Esophagus muscularis mucosa (tissue), 4 donors: ENCODE results near the gene CCDC89. TPM values are rescaled to one million over a fixed set of nuclear protein-coding genes. Genes with fewer than 3 reads are reported as not detected.
"Not testable (repeated sequence)": the region's sequence is repeated elsewhere in the genome, so short reads cannot be mapped to it uniquely, and the experiment has no call there.

Source experiments
- DNase-seq: peaks from one replicate; pipeline ENCODE4 v3.0.0-alpha.2; 2017; ENCODE audit errors: extremely low spot score
- H3K27ac ChIP-seq, 4 donors: fragments of 200-600 bp; sonication (generic); replicated peaks in 1 of 4; 1 replicate in 3 of 4; 2 replicates in 1 of 4; pipeline ENCODE4 v1.5.1; 2016 to 2019; ENCODE audit warnings: mild to moderate bottlenecking in 1 of 4
- H3K27me3 ChIP-seq, 4 donors: fragments of 200-600 bp; sonication (generic); one replicate each; pipeline versions ENCODE4 v1.5.1 to v1.6.0; 2016 to 2019
- H3K36me3 ChIP-seq, 4 donors: fragments of 200-600 bp; sonication (generic); one replicate each; pipeline ENCODE4 v1.5.1; 2016 to 2019
- H3K4me1 ChIP-seq, 4 donors: fragments of 200-600 bp; sonication (generic); one replicate each; pipeline ENCODE4 v1.5.1; 2016 to 2019
- H3K4me3 ChIP-seq, 4 donors: fragments of 200-600 bp; sonication (generic); 1 replicate in 2 of 4; 2 replicates in 2 of 4; pipeline ENCODE4 v1.5.1; 2016 to 2019; ENCODE audit warnings: mild to moderate bottlenecking in 4 of 4, moderate library complexity in 1 of 4
- H3K9me3 ChIP-seq, 4 donors: fragments of 200-600 bp; sonication (generic); 1 replicate in 3 of 4; 2 replicates in 1 of 4; pipeline ENCODE4 v1.5.1; 2016 to 2019
- CTCF ChIP-seq, 3 experiments: fragments of 200-600 bp in 2 of 3; fragments of 450-650 bp in 1 of 3; sonication (generic) in 2 of 3; IDR thresholded peaks; one replicate each; pipeline ENCODE4 v1.5.1; 2017 to 2019; ENCODE audit warnings: antibody characterized with exemption in 3 of 3, mild to moderate bottlenecking in 2 of 3, moderate library complexity in 1 of 3
- EP300 ChIP-seq: sonication (generic); formaldehyde crosslinking; IDR thresholded peaks from one replicate; pipeline ENCODE4 v1.6.1; 2017; ENCODE audit warnings: antibody characterized with exemption
- POLR2A ChIP-seq: fragments of 450-650 bp; IDR thresholded peaks from one replicate; pipeline ENCODE4 v1.6.1; 2017; ENCODE audit warnings: antibody characterized with exemption, moderate library complexity, mild to moderate bottlenecking, low read depth
- POLR2AphosphoS5 ChIP-seq, 2 donors: sonication (generic); formaldehyde crosslinking; IDR thresholded peaks; one replicate each; pipeline ENCODE4 v1.6.1; 2017; ENCODE audit warnings: antibody characterized with exemption in 2 of 2
- WGBS: methylation state at CpG from one replicate; pipeline ENCODE4 v1.1.5; 2018; 5-methylcytosine and 5-hydroxymethylcytosine counted together
- intact Hi-C: fragments of 100-400 bp; cut with DNase I; formaldehyde crosslinking; loops from one replicate; pipeline ENCODE4 v1.15.1; 2023
- total RNA-seq, 4 donors: library from RNA; depleted of rRNA; stranded (reverse); fragments of >200 nt; gene quantifications; one replicate each; pipeline versions ENCODE4 v1.1.0 to v1.2.1, GENCODE V29; 2016

The CCDC89 gene
- total RNA-seq, 4 donors from 2014 or later = 0.83 to 2.9 (median 2.5) TPM

GRCh38 chr11:85673393-85673792 is 12.6 kb downstream of the CCDC89 start:
- no peaks in the 10 kb centered on the region for H3K27me3 ChIP-seq
- no peaks in the 10 kb centered on the region for H3K36me3 ChIP-seq
- WGBS = 92% methylated on average over 3 of the region's 3 CpGs
- TF ChIP-seq EP300 (no peak), POLR2AphosphoS5 (IDR thresholded peaks at IDR 0.05) (no peak)
- no peaks in the 10 kb centered on the region for H3K4me1 ChIP-seq
- DNase-seq = no peak
- no peak overlapping the region for H3K4me3 ChIP-seq
- intact Hi-C loops = no loop called here
- no peaks in the 10 kb centered on the region for H3K9me3 ChIP-seq
- H3K27ac ChIP-seq = no peak overlapping the region

DNA sequence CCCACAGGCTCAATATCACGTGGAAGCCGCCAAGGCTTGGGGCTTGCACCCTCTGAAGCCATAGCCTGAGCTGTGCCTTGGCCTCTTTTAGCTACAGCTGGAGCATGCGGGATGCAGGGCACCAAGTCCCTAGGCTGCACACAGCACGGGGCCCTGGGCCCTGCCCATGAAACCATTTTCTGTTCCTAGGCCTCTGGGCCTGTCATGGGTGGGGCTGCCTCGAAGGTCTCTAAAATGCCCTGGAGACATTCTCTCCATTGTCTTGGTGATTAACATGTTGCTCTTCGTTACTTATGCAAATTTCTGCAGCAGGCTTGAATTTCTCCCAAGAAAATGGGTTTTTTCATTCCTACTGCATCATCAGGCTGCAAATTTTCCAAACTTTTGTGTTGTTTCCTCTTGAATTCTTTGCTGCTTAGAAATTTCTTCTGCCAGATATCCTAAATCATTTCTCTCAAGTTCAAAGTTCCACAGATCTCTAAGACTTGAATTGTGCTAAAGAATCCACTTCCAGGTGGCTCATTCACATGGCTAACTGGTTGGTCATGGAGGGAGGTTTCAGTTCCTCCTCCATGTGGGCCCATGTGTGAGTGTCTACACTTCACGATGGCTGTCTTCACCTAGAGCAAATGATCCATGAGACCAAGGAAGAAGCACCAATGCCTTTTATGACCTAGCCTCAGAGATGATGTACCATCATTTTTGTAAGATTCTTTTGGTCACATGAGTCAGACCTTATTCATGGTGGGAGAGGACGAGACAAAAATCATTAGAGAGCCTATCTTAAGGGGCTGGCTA is 13.7 kb downstream of the CCDC89 start:
- intact Hi-C loops = no loop called here
- Histone ChIP-seq H3K36me3 (no peaks in the 10 kb centered on the region), H3K4me1 (no peaks in the 10 kb centered on the region), H3K4me3 (no peak overlapping the region), H3K27ac (no peak overlapping the region), H3K27me3 (no peaks in the 10 kb centered on the region), H3K9me3 (no peaks in the 10 kb centered on the region)
- no peak for TF ChIP-seq CTCF (IDR thresholded peaks at IDR 0.05)
- no peak for TF ChIP-seq POLR2AphosphoS5 (IDR thresholded peaks at IDR 0.05)
- no peak for TF ChIP-seq EP300
- TF ChIP-seq POLR2A = no peak
- no peak for DNase-seq
- WGBS = 85% methylated on average over 8 of the region's 8 CpGs

DNA sequence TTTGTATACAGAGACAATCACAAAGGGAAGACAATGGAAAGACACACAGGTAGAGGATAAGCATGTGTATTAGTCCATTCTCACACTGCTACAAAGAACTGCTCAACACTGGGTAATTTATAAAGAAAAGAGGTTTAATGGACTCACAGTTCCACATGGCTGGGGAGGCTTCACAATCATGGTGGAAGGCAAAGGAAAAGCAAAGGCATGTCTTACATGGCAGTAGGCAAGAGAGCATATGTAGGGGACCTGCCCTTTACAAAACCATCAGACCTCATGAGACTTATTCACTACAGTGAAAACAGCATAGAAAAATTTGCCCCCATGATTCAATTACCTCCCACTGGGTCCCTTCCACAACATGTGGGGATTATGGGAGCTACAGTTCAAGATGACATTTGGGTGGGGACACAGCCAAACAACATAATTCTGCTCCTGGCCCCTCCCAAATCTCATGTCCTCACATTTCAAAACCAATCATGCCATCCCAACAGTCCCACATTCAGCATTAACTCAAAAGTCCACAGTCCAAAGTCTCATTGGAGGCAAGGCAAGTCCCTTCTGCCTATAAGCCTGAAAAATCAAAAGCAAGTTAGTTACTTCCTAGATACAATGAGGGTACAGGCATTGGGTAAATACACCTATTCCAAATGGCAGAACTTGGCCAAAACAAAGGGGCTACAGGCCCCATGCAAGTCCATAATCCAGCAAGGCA is 14.9 kb downstream of the CCDC89 start:
- H3K27me3 ChIP-seq, intact Hi-C loops, H3K27ac ChIP-seq, H3K4me1 ChIP-seq, DNase-seq, H3K4me3 ChIP-seq, H3K36me3 ChIP-seq, H3K9me3 ChIP-seq: not testable (repeated sequence)

DNA sequence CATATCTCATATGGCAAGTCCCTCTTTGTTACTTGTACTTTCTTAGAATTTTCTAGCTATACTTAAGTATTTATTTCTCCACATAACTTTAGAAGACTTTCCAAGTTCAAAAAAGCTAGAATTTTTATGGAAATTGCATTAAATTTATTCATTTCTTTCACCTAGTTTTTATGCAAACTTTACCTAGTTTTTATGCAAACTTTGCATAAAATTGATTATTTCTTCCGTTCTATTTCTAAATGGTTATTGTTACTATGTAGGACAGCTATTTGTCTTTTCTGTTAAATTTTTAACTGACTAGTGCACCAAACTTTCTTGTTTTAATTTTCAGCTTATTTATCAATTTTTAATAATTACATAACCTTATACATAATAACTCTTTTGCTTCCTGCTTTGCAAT is 17.8 kb downstream of the CCDC89 start:
- 95% methylated on average over 1 of the region's 1 CpG for WGBS
- intact Hi-C loops = no loop called here
- no peak for DNase-seq
- H3K36me3 ChIP-seq = no peaks in the 10 kb centered on the region
- no peak for TF ChIP-seq EP300
- TF ChIP-seq CTCF (IDR thresholded peaks at IDR 0.05) = no peak
- TF ChIP-seq POLR2A = no peak
- TF ChIP-seq POLR2AphosphoS5 (IDR thresholded peaks at IDR 0.05) = no peak
- no peaks in the 10 kb centered on the region for H3K9me3 ChIP-seq
- H3K4me3 ChIP-seq = no peak overlapping the region
- H3K27ac ChIP-seq = no peak overlapping the region
- no peaks in the 10 kb centered on the region for H3K27me3 ChIP-seq
- H3K4me1 ChIP-seq = peaks cover 1 to 5% (median 3%) of the 10 kb centered on the region in 4 donors

- WGBS = 79% methylated on average over 3 of the region's 3 CpGs
- H3K36me3 ChIP-seq = peaks cover 0 to 4% (median 0%) of the 10 kb centered on the region in 4 donors
- TF ChIP-seq POLR2AphosphoS5 (IDR thresholded peaks at IDR 0.05) (no peak), CTCF (IDR thresholded peaks at IDR 0.05) (no peak), EP300 (no peak)
- H3K9me3 ChIP-seq = no peaks in the 10 kb centered on the region
- H3K27ac ChIP-seq = no peak overlapping the region
- intact Hi-C loops = no loop called here
- DNase-seq = no peak
- H3K4me3 ChIP-seq = no peak overlapping the region
- no peaks in the 10 kb centered on the region for H3K27me3 ChIP-seq
- H3K4me1 ChIP-seq = peaks cover 16 to 19% (median 17%) of the 10 kb centered on the region in 4 donors
Measured at GRCh38 chr11:85666687-85667086, 19.3 kb downstream of the CCDC89 start.
